ENCODE measurements around the gene ZNF285. TPM values are rescaled to one million over a fixed set of nuclear protein-coding genes. Genes with fewer than 3 reads are reported as not detected.

Gene ZNF285
- polyA plus RNA-seq, 2 of the 4 experiments (the other 2 are of a cell fraction), result 2.9 to 6.4 TPM

DNA sequence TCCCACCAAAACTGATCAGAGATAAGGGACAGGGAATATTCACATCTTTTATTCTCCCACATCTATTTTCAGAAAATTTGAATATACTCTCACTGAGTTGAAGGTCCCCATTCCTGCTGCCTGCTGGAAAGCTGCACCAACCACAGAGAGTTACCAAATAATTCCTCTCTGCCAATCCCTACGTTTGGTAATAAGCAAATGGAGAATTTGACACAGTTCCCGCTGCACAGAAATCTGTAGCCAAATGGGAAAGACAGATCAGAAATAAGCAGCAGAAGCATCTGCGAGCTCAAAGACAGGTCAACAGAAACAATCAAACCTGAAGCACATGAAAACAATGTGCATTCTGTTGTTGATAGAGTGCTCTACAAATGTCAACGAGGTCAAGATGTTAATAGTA, 54.9 kb downstream of the ZNF285 start:
- ChIA-PET CTCF (no interaction called here), POLR2A (no interaction called here)
- Histone ChIP-seq H3K4me1 (no peaks in the 10 kb centered on the region), H3K4me3 (no peak overlapping the region), H3K4me2 (no peak overlapping the region), H3K9me3 (peaks cover 69% of the 10 kb centered on the region), H3K27ac (no peak overlapping the region)
- peak; percentile 36 for FAIRE-seq
- no peak for DNase-seq (ENCODE audit: low read depth in 1 of 2, low spot score in 1 of 2)
- TF ChIP-seq, protein P1, sequence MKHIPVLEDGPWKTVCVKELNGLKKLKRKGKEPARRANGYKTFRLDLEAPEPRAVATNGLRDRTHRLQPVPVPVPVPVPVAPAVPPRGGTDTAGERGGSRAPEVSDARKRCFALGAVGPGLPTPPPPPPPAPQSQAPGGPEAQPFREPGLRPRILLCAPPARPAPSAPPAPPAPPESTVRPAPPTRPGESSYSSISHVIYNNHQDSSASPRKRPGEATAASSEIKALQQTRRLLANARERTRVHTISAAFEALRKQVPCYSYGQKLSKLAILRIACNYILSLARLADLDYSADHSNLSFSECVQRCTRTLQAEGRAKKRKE (CRISPR knock-in tag; IDR thresholded peaks at IDR 0.05; ENCODE audit: low read depth), result no peak
- TF ChIP-seq, protein P2, sequence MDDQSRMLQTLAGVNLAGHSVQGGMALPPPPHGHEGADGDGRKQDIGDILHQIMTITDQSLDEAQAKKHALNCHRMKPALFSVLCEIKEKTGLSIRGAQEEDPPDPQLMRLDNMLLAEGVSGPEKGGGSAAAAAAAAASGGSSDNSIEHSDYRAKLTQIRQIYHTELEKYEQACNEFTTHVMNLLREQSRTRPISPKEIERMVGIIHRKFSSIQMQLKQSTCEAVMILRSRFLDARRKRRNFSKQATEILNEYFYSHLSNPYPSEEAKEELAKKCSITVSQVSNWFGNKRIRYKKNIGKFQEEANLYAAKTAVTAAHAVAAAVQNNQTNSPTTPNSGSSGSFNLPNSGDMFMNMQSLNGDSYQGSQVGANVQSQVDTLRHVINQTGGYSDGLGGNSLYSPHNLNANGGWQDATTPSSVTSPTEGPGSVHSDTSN (IDR thresholded peaks at IDR 0.05), result no peak
- TF ChIP-seq HOXA7 (CRISPR knock-in tag; IDR thresholded peaks at IDR 0.05) (no peak), KDM5A (IDR thresholded peaks at IDR 0.05) (no peak), HOXB13 (CRISPR knock-in tag; IDR thresholded peaks at IDR 0.05; ENCODE audit: low read depth) (no peak), JUN (IDR thresholded peaks at IDR 0.05) (no peak), NFE2L2 (conservative IDR thresholded peaks at IDR 0.05; ENCODE audit: low read length) (no peak), POLR2A (IDR thresholded peaks at IDR 0.05; ENCODE audit: low read length) (no peak), PHF8 (IDR thresholded peaks at IDR 0.05; ENCODE audit: borderline replicate concordance, low read depth) (no peak), CHD2 (IDR thresholded peaks at IDR 0.05; ENCODE audit: low read length, partially characterized antibody) (no peak), HEYL (CRISPR knock-in tag; IDR thresholded peaks at IDR 0.05) (no peak), ZC3H11A (IDR thresholded peaks at IDR 0.05) (no peak), CHD4 (IDR thresholded peaks at IDR 0.05; ENCODE audit: borderline replicate concordance) (no peak), RARB (CRISPR knock-in tag; IDR thresholded peaks at IDR 0.05) (no peak)
- TF ChIP-seq, protein P3, sequence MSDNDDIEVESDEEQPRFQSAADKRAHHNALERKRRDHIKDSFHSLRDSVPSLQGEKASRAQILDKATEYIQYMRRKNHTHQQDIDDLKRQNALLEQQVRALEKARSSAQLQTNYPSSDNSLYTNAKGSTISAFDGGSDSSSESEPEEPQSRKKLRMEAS (IDR thresholded peaks at IDR 0.05), result no peak
- TF ChIP-seq, protein P4, sequence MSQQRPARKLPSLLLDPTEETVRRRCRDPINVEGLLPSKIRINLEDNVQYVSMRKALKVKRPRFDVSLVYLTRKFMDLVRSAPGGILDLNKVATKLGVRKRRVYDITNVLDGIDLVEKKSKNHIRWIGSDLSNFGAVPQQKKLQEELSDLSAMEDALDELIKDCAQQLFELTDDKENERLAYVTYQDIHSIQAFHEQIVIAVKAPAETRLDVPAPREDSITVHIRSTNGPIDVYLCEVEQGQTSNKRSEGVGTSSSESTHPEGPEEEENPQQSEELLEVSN (IDR thresholded peaks at IDR 0.05; ENCODE audit: borderline replicate concordance, low read depth), result no peak
- TF ChIP-seq, protein P5, sequence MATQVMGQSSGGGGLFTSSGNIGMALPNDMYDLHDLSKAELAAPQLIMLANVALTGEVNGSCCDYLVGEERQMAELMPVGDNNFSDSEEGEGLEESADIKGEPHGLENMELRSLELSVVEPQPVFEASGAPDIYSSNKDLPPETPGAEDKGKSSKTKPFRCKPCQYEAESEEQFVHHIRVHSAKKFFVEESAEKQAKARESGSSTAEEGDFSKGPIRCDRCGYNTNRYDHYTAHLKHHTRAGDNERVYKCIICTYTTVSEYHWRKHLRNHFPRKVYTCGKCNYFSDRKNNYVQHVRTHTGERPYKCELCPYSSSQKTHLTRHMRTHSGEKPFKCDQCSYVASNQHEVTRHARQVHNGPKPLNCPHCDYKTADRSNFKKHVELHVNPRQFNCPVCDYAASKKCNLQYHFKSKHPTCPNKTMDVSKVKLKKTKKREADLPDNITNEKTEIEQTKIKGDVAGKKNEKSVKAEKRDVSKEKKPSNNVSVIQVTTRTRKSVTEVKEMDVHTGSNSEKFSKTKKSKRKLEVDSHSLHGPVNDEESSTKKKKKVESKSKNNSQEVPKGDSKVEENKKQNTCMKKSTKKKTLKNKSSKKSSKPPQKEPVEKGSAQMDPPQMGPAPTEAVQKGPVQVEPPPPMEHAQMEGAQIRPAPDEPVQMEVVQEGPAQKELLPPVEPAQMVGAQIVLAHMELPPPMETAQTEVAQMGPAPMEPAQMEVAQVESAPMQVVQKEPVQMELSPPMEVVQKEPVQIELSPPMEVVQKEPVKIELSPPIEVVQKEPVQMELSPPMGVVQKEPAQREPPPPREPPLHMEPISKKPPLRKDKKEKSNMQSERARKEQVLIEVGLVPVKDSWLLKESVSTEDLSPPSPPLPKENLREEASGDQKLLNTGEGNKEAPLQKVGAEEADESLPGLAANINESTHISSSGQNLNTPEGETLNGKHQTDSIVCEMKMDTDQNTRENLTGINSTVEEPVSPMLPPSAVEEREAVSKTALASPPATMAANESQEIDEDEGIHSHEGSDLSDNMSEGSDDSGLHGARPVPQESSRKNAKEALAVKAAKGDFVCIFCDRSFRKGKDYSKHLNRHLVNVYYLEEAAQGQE (IDR thresholded peaks at IDR 0.05), result no peak
- 71% methylated on average over 4 of the region's 4 CpGs for WGBS (ENCODE audit: missing lambda C conversion rate)
- no peak for ATAC-seq

DNA sequence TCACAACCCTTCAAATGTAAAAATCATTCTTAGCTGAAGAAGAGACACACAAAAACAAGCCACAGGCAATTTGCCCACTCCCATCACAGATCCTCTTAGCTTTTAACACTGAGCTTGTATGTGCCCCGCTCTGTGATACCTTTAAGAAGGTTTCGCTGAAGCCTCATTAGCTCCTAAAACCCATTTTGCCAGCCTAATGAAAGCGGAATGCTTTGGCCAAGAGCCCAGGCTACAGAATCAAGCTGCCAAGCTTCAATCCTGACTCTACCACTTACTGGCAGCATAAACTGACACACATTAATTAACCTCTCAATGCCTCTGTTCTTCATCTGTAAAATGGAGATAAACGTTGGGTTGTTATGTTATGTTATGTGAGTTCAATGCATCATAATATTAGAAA, 55.4 kb downstream of the ZNF285 start:
- ChIA-PET CTCF (interaction anchor here (1.1 kb wide), 1 partner anchor 19 kb away, joined by 4 read pairs; no protein-coding TSS in a partner anchor), POLR2A (no interaction called here)
- WGBS (ENCODE audit: missing lambda C conversion rate), result 86% methylated on average over 4 of the region's 4 CpGs
- H3K4me3 ChIP-seq, result no peak overlapping the region
- peak; percentile 80 for FAIRE-seq
- DNase-seq (ENCODE audit: low read depth in 1 of 2, low spot score in 1 of 2), result no peak
- TF ChIP-seq, protein P5 (IDR thresholded peaks at IDR 0.05), result no peak
- TF ChIP-seq RARB (CRISPR knock-in tag; IDR thresholded peaks at IDR 0.05) (no peak), TFCP2L1 (CRISPR knock-in tag; IDR thresholded peaks at IDR 0.05) (no peak), CBX2 (IDR thresholded peaks at IDR 0.05; ENCODE audit: borderline replicate concordance, low read depth) (no peak)
- H3K4me2 ChIP-seq, result no peak overlapping the region
- no peak overlapping the region for H3K27ac ChIP-seq
- no peaks in the 10 kb centered on the region for H3K4me1 ChIP-seq
- H3K9me3 ChIP-seq, result peaks cover 65% of the 10 kb centered on the region
- ATAC-seq, result no peak
